ENCODE measurements around the gene JAK1.

The JAK1 gene

GRCh38 chr1:64844609-64845008, 121.7 kb downstream of the JAK1 start:
- Histone ChIP-seq H3K4me3 (ENCODE audit: low read depth, low read length) (no peak overlapping the region), H3K4me1 (ENCODE audit: control insufficient read depth, insufficient read depth, low read length) (no peaks in the 10 kb centered on the region), H3K36me3 (ENCODE audit: control insufficient read depth, insufficient read depth, low read length) (peaks cover 36% of the 10 kb centered on the region), H3K9ac (ENCODE audit: low read length) (no peak overlapping the region), H3K27ac (ENCODE audit: low read depth, low read length) (no peak overlapping the region), H3K9me3 (ENCODE audit: control insufficient read depth, insufficient read depth, low read depth, low read length) (no peaks in the 10 kb centered on the region), H3K27me3 (ENCODE audit: control insufficient read depth, insufficient read depth, low read length) (no peaks in the 10 kb centered on the region)

DNA sequence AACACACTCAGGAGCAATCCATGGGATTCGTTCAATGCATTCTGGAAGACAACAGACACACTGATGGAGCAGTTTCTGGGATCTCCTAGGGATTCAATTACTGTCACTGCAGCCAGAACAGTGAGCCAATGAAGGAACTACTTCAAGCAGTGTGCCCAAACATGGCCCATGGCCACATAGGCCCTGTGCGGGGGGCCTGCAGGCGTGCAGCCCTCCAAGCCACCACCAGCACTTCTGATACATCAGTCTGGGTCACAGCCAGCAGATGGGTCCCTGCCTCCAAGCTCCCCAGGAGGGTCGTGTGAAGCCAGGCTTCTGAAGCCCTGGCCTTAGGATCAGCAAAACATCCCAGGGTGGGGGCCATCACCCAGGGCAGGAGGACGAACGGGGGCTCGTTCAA, 122.2 kb downstream of the JAK1 start:
- no peak overlapping the region for H3K4me3 ChIP-seq (ENCODE audit: low read depth, low read length)
- no peaks in the 10 kb centered on the region for H3K4me1 ChIP-seq (ENCODE audit: control insufficient read depth, insufficient read depth, low read length)
- H3K27me3 ChIP-seq (ENCODE audit: control insufficient read depth, insufficient read depth, low read length) = no peaks in the 10 kb centered on the region
- no peak overlapping the region for H3K9ac ChIP-seq (ENCODE audit: low read length)
- H3K36me3 ChIP-seq (ENCODE audit: control insufficient read depth, insufficient read depth, low read length) = peaks cover 40% of the 10 kb centered on the region
- no peaks in the 10 kb centered on the region for H3K9me3 ChIP-seq (ENCODE audit: control insufficient read depth, insufficient read depth, low read depth, low read length)
- no peak overlapping the region for H3K27ac ChIP-seq (ENCODE audit: low read depth, low read length)

- no peak overlapping the region for H3K27ac ChIP-seq (ENCODE audit: low read depth, low read length)
- peaks cover 41% of the 10 kb centered on the region for H3K36me3 ChIP-seq (ENCODE audit: control insufficient read depth, insufficient read depth, low read length)
- H3K4me1 ChIP-seq (ENCODE audit: control insufficient read depth, insufficient read depth, low read length) = no peaks in the 10 kb centered on the region
- no peak overlapping the region for H3K9ac ChIP-seq (ENCODE audit: low read length)
- no peaks in the 10 kb centered on the region for H3K9me3 ChIP-seq (ENCODE audit: control insufficient read depth, insufficient read depth, low read depth, low read length)
- H3K4me3 ChIP-seq (ENCODE audit: low read depth, low read length) = no peak overlapping the region
- H3K27me3 ChIP-seq (ENCODE audit: control insufficient read depth, insufficient read depth, low read length) = no peaks in the 10 kb centered on the region
Measured at GRCh38 chr1:64843675-64844074, 122.7 kb downstream of the JAK1 start.

DNA sequence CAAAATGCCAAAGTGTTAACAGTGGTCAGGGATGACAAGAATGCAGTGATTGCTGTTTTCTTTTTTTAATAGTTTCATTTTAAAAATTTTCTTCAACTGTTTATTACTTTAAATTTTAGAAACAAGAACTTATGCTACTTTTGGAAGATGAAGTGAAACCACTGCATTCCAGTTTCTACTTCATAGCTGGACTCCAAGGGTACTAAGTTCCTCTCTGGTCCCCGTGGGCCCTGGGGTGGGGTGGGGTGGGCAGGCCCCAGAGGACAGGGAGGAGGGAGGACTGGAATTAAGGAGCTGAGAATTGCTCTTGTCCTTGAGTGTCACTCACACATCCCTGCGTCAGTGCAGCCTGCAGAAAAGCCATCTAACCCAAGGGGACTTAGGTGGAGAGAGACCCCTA, 124.1 kb downstream of the JAK1 start:
- no peak overlapping the region for H3K27ac ChIP-seq (ENCODE audit: low read depth, low read length)
- H3K4me1 ChIP-seq (ENCODE audit: control insufficient read depth, insufficient read depth, low read length) = no peaks in the 10 kb centered on the region
- no peak overlapping the region for H3K9ac ChIP-seq (ENCODE audit: low read length)
- peaks cover 52% of the 10 kb centered on the region for H3K36me3 ChIP-seq (ENCODE audit: control insufficient read depth, insufficient read depth, low read length)
- no peaks in the 10 kb centered on the region for H3K9me3 ChIP-seq (ENCODE audit: control insufficient read depth, insufficient read depth, low read depth, low read length)
- H3K27me3 ChIP-seq (ENCODE audit: control insufficient read depth, insufficient read depth, low read length) = no peaks in the 10 kb centered on the region
- H3K4me3 ChIP-seq (ENCODE audit: low read depth, low read length) = no peak overlapping the region

- no peak overlapping the region for H3K27ac ChIP-seq (ENCODE audit: low read depth, low read length)
- peaks cover 59% of the 10 kb centered on the region for H3K36me3 ChIP-seq (ENCODE audit: control insufficient read depth, insufficient read depth, low read length)
Measured at GRCh38 chr1:64841330-64842065, 124.9 kb downstream of the JAK1 start.

DNA sequence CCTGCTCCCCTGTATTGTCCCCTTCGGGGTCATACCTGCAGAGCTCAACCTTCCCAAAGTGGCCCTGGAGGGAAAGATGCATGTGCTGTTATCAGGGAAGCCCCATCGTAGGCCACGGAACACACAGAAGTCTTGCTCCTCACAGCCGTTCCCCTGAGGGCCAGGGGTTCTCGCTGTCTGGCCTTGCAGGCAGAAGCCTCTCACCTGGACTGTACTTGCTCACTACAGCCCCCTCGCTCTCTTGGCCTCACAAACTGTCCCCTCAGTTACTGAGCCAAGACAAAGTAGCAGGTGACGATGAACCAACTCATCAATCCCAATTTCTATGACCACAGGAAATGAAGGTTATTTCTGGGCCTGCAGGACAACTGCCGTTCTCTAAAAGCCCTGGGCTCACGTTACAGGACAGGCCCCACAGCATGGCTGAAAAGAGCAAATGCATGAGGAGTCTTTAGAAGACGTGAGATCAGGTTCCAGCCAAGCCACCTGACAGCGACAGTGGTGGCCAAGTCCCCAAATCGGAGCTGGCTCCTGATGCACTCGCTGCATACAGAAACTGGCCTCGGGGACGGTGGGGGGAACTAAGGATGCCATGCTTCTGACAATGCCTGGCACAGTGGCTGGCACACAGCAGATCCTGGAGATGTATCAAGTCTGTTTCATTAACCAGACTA, 126.5 kb downstream of the JAK1 start:
- H3K27ac ChIP-seq (ENCODE audit: low read depth, low read length) = no peak overlapping the region
- no peak overlapping the region for H3K4me3 ChIP-seq (ENCODE audit: low read depth, low read length)
- peaks cover 57% of the 10 kb centered on the region for H3K36me3 ChIP-seq (ENCODE audit: control insufficient read depth, insufficient read depth, low read length)
- H3K4me1 ChIP-seq (ENCODE audit: control insufficient read depth, insufficient read depth, low read length) = no peaks in the 10 kb centered on the region
- no peak overlapping the region for H3K9ac ChIP-seq (ENCODE audit: low read length)
- no peaks in the 10 kb centered on the region for H3K9me3 ChIP-seq (ENCODE audit: control insufficient read depth, insufficient read depth, low read depth, low read length)
- no peaks in the 10 kb centered on the region for H3K27me3 ChIP-seq (ENCODE audit: control insufficient read depth, insufficient read depth, low read length)

More at GRCh38 chr1:64841330-64842065, 124.9 kb downstream of the JAK1 start:
- H3K9me3 ChIP-seq (ENCODE audit: control insufficient read depth, insufficient read depth, low read depth, low read length) = no peaks in the 10 kb centered on the region
- no peak overlapping the region for H3K9ac ChIP-seq (ENCODE audit: low read length)
- no peak overlapping the region for H3K4me3 ChIP-seq (ENCODE audit: low read depth, low read length)
- H3K27me3 ChIP-seq (ENCODE audit: control insufficient read depth, insufficient read depth, low read length) = no peaks in the 10 kb centered on the region
- no peaks in the 10 kb centered on the region for H3K4me1 ChIP-seq (ENCODE audit: control insufficient read depth, insufficient read depth, low read length)

DNA sequence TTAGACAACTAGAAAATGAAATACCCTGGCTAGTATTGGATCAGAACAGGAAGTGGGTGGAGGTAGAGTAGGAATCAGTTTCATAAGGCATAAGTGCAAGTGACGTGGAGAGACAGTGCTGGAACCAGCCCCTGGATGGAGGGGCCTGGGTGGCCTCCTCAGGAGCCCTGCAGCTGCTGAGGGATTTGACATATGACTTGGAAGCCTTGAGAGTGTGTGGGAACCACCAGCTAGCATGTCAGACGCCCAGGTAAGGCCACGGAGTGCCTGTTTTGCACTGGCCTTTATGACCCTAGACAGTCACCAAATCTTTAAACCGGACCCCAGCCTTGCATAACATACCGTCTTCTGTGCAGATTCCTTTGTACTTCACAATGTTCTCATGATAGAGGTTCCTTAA, 127.1 kb downstream of the JAK1 start:
- no peak overlapping the region for H3K27ac ChIP-seq (ENCODE audit: low read depth, low read length)
- H3K4me1 ChIP-seq (ENCODE audit: control insufficient read depth, insufficient read depth, low read length) = no peaks in the 10 kb centered on the region
- no peak overlapping the region for H3K9ac ChIP-seq (ENCODE audit: low read length)
- H3K4me3 ChIP-seq (ENCODE audit: low read depth, low read length) = no peak overlapping the region
- H3K9me3 ChIP-seq (ENCODE audit: control insufficient read depth, insufficient read depth, low read depth, low read length) = no peaks in the 10 kb centered on the region
- H3K27me3 ChIP-seq (ENCODE audit: control insufficient read depth, insufficient read depth, low read length) = no peaks in the 10 kb centered on the region
- H3K36me3 ChIP-seq (ENCODE audit: control insufficient read depth, insufficient read depth, low read length) = peaks cover 61% of the 10 kb centered on the region

DNA sequence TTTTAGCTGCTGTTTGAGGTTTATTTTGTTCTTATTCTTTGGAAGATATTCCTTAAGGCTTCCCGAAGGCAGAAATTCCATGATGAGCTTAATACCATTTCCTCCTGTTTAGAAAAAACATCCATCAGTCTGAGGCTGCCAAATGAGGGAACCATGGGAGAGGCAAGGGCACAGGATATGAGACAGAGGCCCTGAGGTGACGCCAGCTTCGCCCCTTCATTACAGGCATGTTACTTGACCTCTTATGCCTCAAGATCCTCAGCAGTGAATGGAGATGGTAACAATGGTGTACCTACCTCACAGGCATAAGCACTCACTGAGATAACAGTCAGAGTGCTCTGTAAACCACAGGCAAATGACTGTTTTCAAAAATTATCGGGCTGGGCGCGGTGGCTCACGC, 127.9 kb downstream of the JAK1 start:
- Histone ChIP-seq H3K9me3 (ENCODE audit: control insufficient read depth, insufficient read depth, low read depth, low read length) (no peaks in the 10 kb centered on the region), H3K4me3 (ENCODE audit: low read depth, low read length) (no peak overlapping the region), H3K9ac (ENCODE audit: low read length) (no peak overlapping the region), H3K27me3 (ENCODE audit: control insufficient read depth, insufficient read depth, low read length) (no peaks in the 10 kb centered on the region), H3K36me3 (ENCODE audit: control insufficient read depth, insufficient read depth, low read length) (peaks cover 62% of the 10 kb centered on the region), H3K4me1 (ENCODE audit: control insufficient read depth, insufficient read depth, low read length) (no peaks in the 10 kb centered on the region), H3K27ac (ENCODE audit: low read depth, low read length) (no peak overlapping the region)

DNA sequence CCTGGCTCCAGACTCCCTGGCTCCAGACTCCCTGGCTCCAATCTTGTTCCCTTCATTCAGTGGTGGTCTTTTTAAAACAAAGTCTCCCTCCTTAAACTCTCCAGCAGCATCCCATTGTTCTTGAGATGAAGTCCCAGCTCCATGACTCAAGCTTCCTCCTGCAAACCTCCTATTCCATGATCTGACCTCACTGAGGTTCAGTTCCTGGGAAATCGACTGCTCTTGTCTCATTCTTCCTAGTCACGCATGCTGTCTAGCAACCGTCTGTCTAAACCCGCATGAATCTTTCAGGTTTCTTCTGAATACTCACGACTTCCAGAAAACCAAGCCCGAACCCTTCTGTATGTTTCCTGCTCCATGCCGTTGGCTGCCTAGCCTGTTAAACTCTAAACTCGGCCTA, 129.5 kb downstream of the JAK1 start:
- no peaks in the 10 kb centered on the region for H3K9me3 ChIP-seq (ENCODE audit: control insufficient read depth, insufficient read depth, low read depth, low read length)
- peaks cover 73% of the 10 kb centered on the region for H3K36me3 ChIP-seq (ENCODE audit: control insufficient read depth, insufficient read depth, low read length)
- no peak overlapping the region for H3K27ac ChIP-seq (ENCODE audit: low read depth, low read length)
- no peaks in the 10 kb centered on the region for H3K27me3 ChIP-seq (ENCODE audit: control insufficient read depth, insufficient read depth, low read length)
- H3K4me3 ChIP-seq (ENCODE audit: low read depth, low read length) = no peak overlapping the region
- H3K9ac ChIP-seq (ENCODE audit: low read length) = no peak overlapping the region
- no peaks in the 10 kb centered on the region for H3K4me1 ChIP-seq (ENCODE audit: control insufficient read depth, insufficient read depth, low read length)

- Histone ChIP-seq H3K4me1 (ENCODE audit: control insufficient read depth, insufficient read depth, low read length) (no peaks in the 10 kb centered on the region), H3K9ac (ENCODE audit: low read length) (no peak overlapping the region), H3K4me3 (ENCODE audit: low read depth, low read length) (no peak overlapping the region), H3K9me3 (ENCODE audit: control insufficient read depth, insufficient read depth, low read depth, low read length) (no peaks in the 10 kb centered on the region), H3K27ac (ENCODE audit: low read depth, low read length) (no peak overlapping the region), H3K36me3 (ENCODE audit: control insufficient read depth, insufficient read depth, low read length) (peaks cover 79% of the 10 kb centered on the region), H3K27me3 (ENCODE audit: control insufficient read depth, insufficient read depth, low read length) (no peaks in the 10 kb centered on the region)
Measured at GRCh38 chr1:64834734-64835133, 131.6 kb downstream of the JAK1 start.

- no peak overlapping the region for H3K4me3 ChIP-seq (ENCODE audit: low read depth, low read length)
- peaks cover 49% of the 10 kb centered on the region for H3K36me3 ChIP-seq (ENCODE audit: control insufficient read depth, insufficient read depth, low read length)
- H3K27me3 ChIP-seq (ENCODE audit: control insufficient read depth, insufficient read depth, low read length) = no peaks in the 10 kb centered on the region
- no peaks in the 10 kb centered on the region for H3K9me3 ChIP-seq (ENCODE audit: control insufficient read depth, insufficient read depth, low read depth, low read length)
- no peak overlapping the region for H3K27ac ChIP-seq (ENCODE audit: low read depth, low read length)
- H3K9ac ChIP-seq (ENCODE audit: low read length) = no peak overlapping the region
- peaks cover 3% of the 10 kb centered on the region; the same call in 1 of the 2 replicates for H3K4me1 ChIP-seq (ENCODE audit: control insufficient read depth, insufficient read depth, low read length)
Measured at GRCh38 chr1:64830030-64830651, 136.2 kb downstream of the JAK1 start.

Data from HUES6 (cell line).